Stimulated activated naive CD8-positive, alpha-beta T cell treated with anti-CD3 and anti-CD28 coated beads, Interleukin-15, amount 100 ng/mL, for 72 hours (primary cell): ENCODE data around the gene AOC3.
"Not testable (repeated sequence)": the region's sequence is repeated elsewhere in the genome, so short reads cannot be mapped to it uniquely, and the experiment has no call there.

Experiments
- ATAC-seq: fragments of 150-1000 bp; cut with Tn5 transposase; 2 replicates; pipeline ENCODE4 v1.10.0; 2021; ENCODE audit warnings: mild to moderate bottlenecking, moderate library complexity
- DNase-seq, 2 donors: peaks; one replicate each; pipeline ENCODE4 v3.0.0; 2021 to 2022
- H3K27ac Mint-ChIP-seq, 2 donors: one replicate each; pipeline ENCODE4 v1.8.0; 2022; ENCODE audit warnings: mild to moderate bottlenecking in 2 of 2, mixed read lengths in 2 of 2, moderate library complexity in 2 of 2
- H3K27me3 Mint-ChIP-seq: one replicate; pipeline ENCODE4 v1.8.0; 2022; ENCODE audit warnings: mixed read lengths
- H3K4me1 Mint-ChIP-seq: one replicate; pipeline ENCODE4 v1.8.0; 2022; ENCODE audit warnings: mild to moderate bottlenecking, mixed read lengths
- H3K4me3 Mint-ChIP-seq, 2 donors: one replicate each; pipeline ENCODE4 v1.8.0; 2022; ENCODE audit warnings: mild to moderate bottlenecking in 2 of 2, mixed read lengths in 2 of 2, moderate library complexity in 1 of 2
- H3K9me3 Mint-ChIP-seq, 2 donors: one replicate each; pipeline ENCODE4 v1.8.0; 2022; ENCODE audit warnings: mixed read lengths in 2 of 2

The AOC3 gene

GRCh38 chr17:42893359-42893758 is 42.4 kb downstream of the AOC3 start:
- H3K27ac Mint-ChIP-seq, result no peak overlapping the region
- H3K9me3 Mint-ChIP-seq, result no peaks in the 10 kb centered on the region
- peaks cover 7% of the 10 kb centered on the region for H3K27me3 Mint-ChIP-seq
- H3K4me1 Mint-ChIP-seq, result no peaks in the 10 kb centered on the region
- DNase-seq (no peak), ATAC-seq (no peak)
- H3K4me3 Mint-ChIP-seq, result no peak overlapping the region

GRCh38 chr17:42894283-42895184 is 43.5 kb downstream of the AOC3 start:
- DNase-seq (no peak), ATAC-seq (no peak)
- no peak overlapping the region for H3K4me3 Mint-ChIP-seq
- no peaks in the 10 kb centered on the region for H3K4me1 Mint-ChIP-seq
- no peaks in the 10 kb centered on the region for H3K9me3 Mint-ChIP-seq
- H3K27ac Mint-ChIP-seq, result peak overlapping the region in 1 of 2 donors; percentile 25
- H3K27me3 Mint-ChIP-seq, result peaks cover 13% of the 10 kb centered on the region

- H3K27me3 Mint-ChIP-seq, result peaks cover 16% of the 10 kb centered on the region
- DNase-seq (no peak), ATAC-seq (no peak)
- no peaks in the 10 kb centered on the region for H3K9me3 Mint-ChIP-seq
- no peak overlapping the region for H3K4me3 Mint-ChIP-seq
- no peaks in the 10 kb centered on the region for H3K4me1 Mint-ChIP-seq
- H3K27ac Mint-ChIP-seq, result no peak overlapping the region
Measured at GRCh38 chr17:42895185-42895555, 44.2 kb downstream of the AOC3 start.

- H3K4me1 Mint-ChIP-seq, result no peaks in the 10 kb centered on the region
- peaks cover 25% of the 10 kb centered on the region for H3K27me3 Mint-ChIP-seq
- no peak for DNase-seq
- no peak overlapping the region for H3K4me3 Mint-ChIP-seq
- H3K9me3 Mint-ChIP-seq, result no peaks in the 10 kb centered on the region
- peak overlapping the region in 1 of 2 donors; percentile 19 for H3K27ac Mint-ChIP-seq
- no peak for ATAC-seq
Measured at GRCh38 chr17:42898147-42898811, 47.3 kb downstream of the AOC3 start.

- not testable (repeated sequence) for ATAC-seq, H3K27ac Mint-ChIP-seq
Measured at GRCh38 chr17:42899981-42900380, 49.0 kb downstream of the AOC3 start.

GRCh38 chr17:42900460-42901331 is 49.7 kb downstream of the AOC3 start, which contains the start of gene G6PC1:
Gene G6PC1 (plus strand): TSS chr17:42900799. CDS start chr17:42900877, 78 bp downstream.
- Mint-ChIP-seq H3K27ac (no peak within 1 kb of the TSS), H3K4me1 (no peaks in the 10 kb centered on the region), H3K27me3 (peaks cover 18% of the 10 kb centered on the region), H3K9me3 (no peaks in the 10 kb centered on the region), H3K4me3 (no peak within 1 kb of the TSS)
- ATAC-seq, result no peak
- no peak for DNase-seq

More at GRCh38 chr17:42899981-42900380, 49.0 kb downstream of the AOC3 start:
- peaks cover 18% of the 10 kb centered on the region for H3K27me3 Mint-ChIP-seq
- H3K9me3 Mint-ChIP-seq, H3K4me1 Mint-ChIP-seq, DNase-seq, H3K4me3 Mint-ChIP-seq: not testable (repeated sequence)

GRCh38 chr17:42901535-42902229 is 50.7 kb downstream of the AOC3 start:
- Mint-ChIP-seq H3K9me3 (no peaks in the 10 kb centered on the region), H3K27ac (no peak overlapping the region), H3K27me3 (peaks cover 18% of the 10 kb centered on the region), H3K4me3 (no peak overlapping the region), H3K4me1 (no peaks in the 10 kb centered on the region)
- no peak for DNase-seq
- ATAC-seq, result no peak

- H3K27ac Mint-ChIP-seq, result no peak overlapping the region
- no peaks in the 10 kb centered on the region for H3K9me3 Mint-ChIP-seq
- no peak for ATAC-seq
- H3K27me3 Mint-ChIP-seq, result peaks cover 25% of the 10 kb centered on the region
- H3K4me3 Mint-ChIP-seq, result no peak overlapping the region
- H3K4me1 Mint-ChIP-seq, result no peaks in the 10 kb centered on the region
- DNase-seq, result no peak
Measured at GRCh38 chr17:42904110-42904469, 53.1 kb downstream of the AOC3 start.

GRCh38 chr17:42906772-42907446 is 55.9 kb downstream of the AOC3 start:
- DNase-seq (no peak), ATAC-seq (no peak)
- no peaks in the 10 kb centered on the region for H3K4me1 Mint-ChIP-seq
- no peak overlapping the region for H3K27ac Mint-ChIP-seq
- peaks cover 21% of the 10 kb centered on the region for H3K27me3 Mint-ChIP-seq
- H3K9me3 Mint-ChIP-seq, result no peaks in the 10 kb centered on the region
- no peak overlapping the region for H3K4me3 Mint-ChIP-seq
